NCI-H2081 (cell line): ENCODE data around the gene ZNF862.

Source experiments
- DNase-seq, 2 experiments: peaks; one replicate each; lab custom pipeline; 2025; lab: John Stamatoyannopoulos, UW

The ZNF862 gene

GRCh38 chr7:149838224-149838991, at the start of gene ZNF862:
Gene ZNF862 (plus strand): TSS chr7:149838375. CDS start chr7:149838612, 237 bp downstream.
- DNase-seq: peak; percentile 99 to 100

- no peak for DNase-seq
These were observed 49.1 kb upstream of the ZNF862 start for GRCh38 chr7:149789101-149789500.

DNA sequence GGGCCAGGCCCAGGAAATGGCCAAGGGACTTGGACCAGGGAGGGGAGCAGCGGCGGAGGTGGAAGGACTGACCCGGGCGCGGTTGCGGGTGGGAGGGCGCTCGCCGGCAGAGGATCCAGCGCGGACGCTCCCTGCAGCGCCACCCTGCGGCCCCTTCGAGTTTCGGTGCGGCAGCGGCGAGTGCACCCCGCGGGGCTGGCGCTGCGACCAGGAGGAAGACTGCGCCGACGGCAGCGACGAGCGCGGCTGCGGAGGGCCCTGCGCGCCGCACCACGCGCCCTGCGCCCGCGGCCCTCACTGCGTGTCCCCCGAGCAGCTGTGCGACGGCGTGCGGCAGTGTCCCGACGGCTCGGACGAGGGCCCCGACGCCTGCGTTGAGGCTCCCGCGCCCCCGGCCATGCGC, 48.0 kb upstream of the ZNF862 start:
- DNase-seq: peak; percentile 46 to 49

GRCh38 chr7:149790754-149791360, 47.3 kb upstream of the ZNF862 start:
- DNase-seq: no peak

GRCh38 chr7:149791411-149792219, 46.6 kb upstream of the ZNF862 start:
- no peak for DNase-seq

DNA sequence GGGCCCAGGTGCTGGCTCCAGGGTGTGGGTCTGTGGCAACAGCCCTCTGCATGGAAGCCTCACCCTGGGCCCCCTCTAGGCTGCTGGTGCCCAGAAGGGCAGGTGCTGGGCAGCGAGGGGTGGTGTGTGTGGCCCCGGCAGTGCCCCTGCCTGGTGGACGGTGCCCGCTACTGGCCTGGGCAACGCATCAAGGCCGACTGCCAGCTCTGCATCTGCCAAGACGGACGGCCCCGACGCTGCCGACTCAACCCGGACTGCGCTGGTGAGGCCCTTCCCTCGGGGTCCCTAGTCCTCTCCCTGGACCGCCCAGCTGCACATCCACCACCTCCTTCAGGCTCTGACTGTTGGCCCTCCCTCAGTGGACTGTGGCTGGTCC, 46.0 kb upstream of the ZNF862 start:
- no peak for DNase-seq

- DNase-seq: no peak
These were observed 44.9 kb upstream of the ZNF862 start for GRCh38 chr7:149793261-149793660.

- no peak for DNase-seq
These were observed 43.5 kb upstream of the ZNF862 start for GRCh38 chr7:149794661-149795060.

- DNase-seq: no peak
These were observed 43.0 kb upstream of the ZNF862 start for GRCh38 chr7:149795126-149795525.

GRCh38 chr7:149796287-149796860, 41.8 kb upstream of the ZNF862 start:
- no peak for DNase-seq

DNA sequence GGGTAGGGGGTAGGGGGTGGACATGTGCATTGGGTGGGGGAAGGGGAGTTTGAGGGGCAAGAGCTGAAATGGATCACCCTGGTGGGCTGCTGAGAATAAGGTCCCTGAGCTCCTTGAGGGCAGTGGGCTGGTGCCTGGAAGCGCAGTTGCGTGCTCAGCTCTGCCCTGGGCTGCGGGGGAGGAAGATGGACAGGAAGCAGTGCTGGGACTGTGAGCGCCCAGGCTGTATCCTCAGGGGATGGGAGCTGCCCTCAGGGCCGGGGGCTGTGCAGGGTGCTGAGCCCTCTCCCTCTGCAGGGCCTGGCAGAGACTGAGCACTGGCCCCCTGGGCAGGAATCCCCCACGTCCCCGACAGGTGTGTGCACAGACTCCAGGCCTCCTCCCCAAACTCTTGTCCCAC, 40.4 kb upstream of the ZNF862 start:
- no peak for DNase-seq

DNA sequence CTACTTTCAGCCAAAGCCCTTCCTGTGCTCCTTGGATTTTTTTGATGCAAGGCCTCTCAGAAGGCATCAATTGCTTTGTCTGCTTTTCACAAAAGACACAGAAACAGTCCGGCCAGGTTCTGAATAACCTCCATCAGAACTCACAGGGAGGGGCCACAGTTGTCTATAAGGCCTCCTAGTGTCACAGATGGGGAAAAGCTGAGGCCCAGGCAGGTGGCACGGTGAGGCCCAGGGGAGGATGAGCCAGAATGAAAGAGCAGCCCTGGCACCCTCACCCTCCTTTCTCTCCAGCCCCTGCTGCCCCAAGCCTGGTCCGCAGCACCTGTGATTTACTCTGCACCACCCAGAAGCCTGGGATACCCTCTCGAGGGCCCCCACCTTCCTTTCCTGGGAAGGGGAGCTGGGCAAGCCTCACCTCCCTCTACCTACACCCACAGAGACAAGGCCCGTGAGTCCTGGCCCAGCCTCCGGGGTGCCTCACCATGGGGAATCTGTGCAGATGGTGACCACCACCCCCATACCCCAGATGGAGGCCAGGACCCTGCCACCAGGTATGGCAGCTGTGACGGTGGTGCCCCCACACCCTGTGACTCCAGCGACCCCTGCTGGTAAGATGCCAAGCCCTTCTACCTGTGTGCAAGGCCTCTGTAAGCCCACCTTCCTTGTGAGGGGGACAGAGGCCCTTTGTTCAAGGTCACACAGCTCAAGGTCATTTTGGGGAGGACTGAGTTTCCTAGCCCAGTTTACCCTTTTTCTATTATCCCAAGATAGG, 38.6 kb upstream of the ZNF862 start:
- peak; percentile 7 to 11 for DNase-seq

DNA sequence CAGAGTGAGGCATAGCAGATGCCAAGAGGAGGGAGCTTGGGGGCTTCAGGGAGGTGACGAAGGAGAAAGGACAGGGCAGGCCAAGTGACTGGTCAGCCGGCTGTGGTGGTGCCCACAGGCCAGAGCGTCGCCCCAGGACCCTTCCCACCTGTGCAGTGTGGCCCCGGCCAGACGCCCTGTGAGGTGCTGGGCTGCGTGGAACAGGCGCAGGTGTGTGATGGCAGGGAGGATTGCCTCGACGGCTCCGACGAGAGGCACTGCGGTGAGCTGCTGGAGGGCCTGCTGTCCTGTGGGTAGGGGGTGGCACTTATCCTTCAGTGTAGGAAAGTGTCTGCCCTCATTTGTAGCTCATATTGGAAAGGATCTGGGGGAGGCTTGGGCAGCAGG, 38.0 kb upstream of the ZNF862 start:
- DNase-seq: no peak

DNA sequence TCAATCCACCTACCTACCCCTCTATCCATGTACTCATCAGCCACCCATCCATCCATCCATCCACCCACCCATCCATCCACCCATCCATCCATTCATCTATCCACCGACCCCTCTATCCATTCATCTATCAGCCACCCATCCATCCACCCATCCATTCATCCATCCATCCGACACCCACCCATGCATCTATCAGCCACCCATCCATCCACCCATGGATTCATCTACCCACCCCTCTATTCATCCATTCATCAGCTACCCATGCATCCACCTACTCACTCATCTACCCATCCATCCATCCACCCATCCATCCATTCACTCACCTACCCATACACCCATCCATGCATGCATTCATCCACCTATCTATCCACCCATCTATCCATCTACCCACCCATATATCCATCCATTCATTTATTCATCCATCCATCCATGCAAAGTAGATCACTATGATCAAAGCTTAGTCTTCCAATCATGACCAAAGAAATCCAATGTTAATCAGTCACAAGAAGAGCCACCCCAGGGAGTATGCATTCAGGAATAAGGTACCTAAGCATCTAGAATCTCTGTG, 37.1 kb upstream of the ZNF862 start:
- no peak for DNase-seq

GRCh38 chr7:149801816-149802215, 36.4 kb upstream of the ZNF862 start:
- no peak for DNase-seq

DNA sequence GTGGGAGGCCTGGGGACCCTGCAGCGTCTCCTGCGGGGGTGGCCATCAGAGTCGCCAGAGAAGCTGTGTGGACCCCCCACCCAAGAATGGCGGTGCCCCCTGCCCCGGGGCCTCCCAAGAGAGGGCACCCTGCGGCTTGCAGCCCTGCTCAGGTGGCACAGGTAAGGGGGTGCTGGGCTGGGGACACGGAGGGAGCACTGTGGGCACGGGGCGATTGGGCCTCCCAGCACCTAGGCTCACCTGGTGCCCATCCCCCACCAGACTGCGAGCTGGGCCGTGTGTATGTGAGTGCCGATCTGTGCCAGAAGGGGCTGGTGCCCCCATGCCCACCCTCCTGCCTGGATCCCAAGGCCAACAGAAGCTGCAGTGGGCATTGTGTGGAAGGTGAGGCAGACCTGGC, 35.2 kb upstream of the ZNF862 start:
- no peak for DNase-seq

DNA sequence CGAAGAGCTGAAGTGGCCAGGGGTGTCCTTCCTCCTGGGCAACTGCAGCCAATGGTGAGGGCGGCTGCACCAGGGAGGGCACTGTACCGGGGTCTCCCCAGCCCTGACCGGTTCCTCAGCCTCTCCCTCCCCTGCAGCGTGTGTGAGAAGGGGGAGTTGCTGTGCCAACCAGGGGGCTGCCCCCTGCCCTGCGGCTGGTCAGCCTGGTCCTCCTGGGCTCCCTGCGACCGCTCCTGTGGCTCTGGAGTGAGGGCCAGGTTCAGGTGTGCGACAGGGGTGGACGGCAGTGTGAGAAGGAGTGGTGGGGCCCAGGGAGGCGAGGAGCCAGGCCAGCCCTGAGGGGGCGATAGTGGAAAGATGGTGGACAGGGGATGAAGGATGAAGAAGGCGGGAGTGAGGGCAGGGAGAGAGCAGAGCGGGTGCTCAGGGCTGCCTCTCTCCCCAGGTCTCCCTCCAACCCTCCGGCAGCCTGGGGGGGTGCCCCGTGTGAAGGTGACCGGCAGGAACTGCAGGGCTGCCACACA, 34.6 kb upstream of the ZNF862 start:
- no peak for DNase-seq

GRCh38 chr7:149804106-149804505, 34.1 kb upstream of the ZNF862 start:
- DNase-seq: no peak

DNA sequence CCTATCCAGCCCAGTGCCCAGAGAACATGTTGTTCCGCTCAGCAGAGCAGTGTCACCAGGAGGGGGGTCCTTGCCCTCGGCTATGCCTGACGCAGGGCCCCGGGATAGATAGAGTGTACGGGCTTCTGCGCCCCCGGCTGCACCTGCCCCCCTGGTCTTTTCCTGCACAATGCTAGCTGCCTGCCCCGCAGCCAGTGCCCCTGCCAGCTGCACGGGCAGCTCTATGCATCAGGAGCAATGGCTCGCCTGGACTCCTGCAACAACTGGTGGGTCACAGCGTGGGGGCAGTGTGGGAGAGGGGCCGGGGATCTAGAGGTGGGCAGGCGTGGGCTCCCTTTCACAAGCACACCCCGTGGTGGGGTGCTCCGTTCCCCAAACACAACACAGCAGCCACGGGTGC, 31.4 kb upstream of the ZNF862 start:
- no peak for DNase-seq

GRCh38 chr7:149808311-149808710, 29.9 kb upstream of the ZNF862 start:
- DNase-seq: no peak

DNA sequence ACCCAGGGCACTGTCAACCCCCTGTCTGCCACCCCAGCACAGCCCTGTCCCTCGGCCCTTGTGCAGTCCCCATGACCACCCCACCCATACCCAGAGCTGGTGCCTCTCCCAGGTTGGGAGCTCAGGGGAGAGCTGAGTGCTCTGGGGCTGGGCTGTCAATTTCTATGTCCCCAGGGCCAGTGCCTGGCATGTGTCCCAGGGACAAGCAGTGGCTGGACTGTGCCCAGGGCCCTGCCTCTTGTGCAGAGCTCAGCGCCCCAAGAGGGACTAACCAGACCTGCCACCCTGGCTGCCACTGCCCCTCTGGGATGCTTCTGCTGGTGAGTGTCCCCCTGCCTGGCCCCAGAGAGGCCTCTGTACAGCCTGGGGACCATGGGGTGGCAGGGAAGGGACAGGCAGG, 29.0 kb upstream of the ZNF862 start:
- no peak for DNase-seq
